HG02642 (cell line): ENCODE measurements around the gene PDLIM4.

ENCODE experiments used
- ATAC-seq: cut with Tn5 transposase; IDR thresholded peaks from one replicate; pipeline ENCODE4 v1.9.1; 2021; ENCODE audit warnings: mild to moderate bottlenecking; ENCODE audit not compliant: unreplicated experiment, poor library complexity

PDLIM4 gene

GRCh38 chr5:132265336-132266030 lies 8.0 kb downstream of the PDLIM4 start:
- ATAC-seq = no peak

GRCh38 chr5:132266031-132266835 lies 8.7 kb downstream of the PDLIM4 start:
- ATAC-seq = no peak

- ATAC-seq = no peak
Observed at GRCh38 chr5:132266836-132267160, 9.3 kb downstream of the PDLIM4 start.

- no peak for ATAC-seq
Observed at GRCh38 chr5:132267166-132267739, 9.8 kb downstream of the PDLIM4 start.

- peak; percentile 13 for ATAC-seq
Observed at GRCh38 chr5:132267931-132268768, 10.7 kb downstream of the PDLIM4 start.

GRCh38 chr5:132268769-132269551 lies 11.5 kb downstream of the PDLIM4 start:
- ATAC-seq = peak; percentile 73

- no peak for ATAC-seq
Observed at GRCh38 chr5:132269635-132270334, 12.3 kb downstream of the PDLIM4 start.

- no peak for ATAC-seq
Observed at GRCh38 chr5:132270335-132270665, 12.8 kb downstream of the PDLIM4 start.

DNA sequence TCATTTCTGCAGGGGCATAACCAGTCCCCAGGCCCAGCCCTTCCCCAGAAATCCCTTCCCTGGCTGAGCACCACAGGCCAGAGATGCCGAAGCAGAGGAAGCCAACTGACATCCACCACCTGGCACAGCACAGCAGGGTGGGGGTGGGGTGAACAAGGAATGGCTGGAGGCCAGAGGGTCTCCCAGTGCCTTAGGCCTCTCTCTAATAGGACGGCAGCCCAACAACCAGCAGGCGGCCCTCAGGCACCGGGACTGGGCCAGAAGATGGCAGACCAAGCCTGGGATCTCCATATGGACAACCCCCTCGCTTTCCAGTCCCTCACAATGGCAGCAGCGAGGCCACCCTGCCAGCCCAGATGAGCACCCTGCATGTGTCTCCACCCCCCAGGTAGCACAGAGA lies 13.2 kb downstream of the PDLIM4 start:
- ATAC-seq = no peak

DNA sequence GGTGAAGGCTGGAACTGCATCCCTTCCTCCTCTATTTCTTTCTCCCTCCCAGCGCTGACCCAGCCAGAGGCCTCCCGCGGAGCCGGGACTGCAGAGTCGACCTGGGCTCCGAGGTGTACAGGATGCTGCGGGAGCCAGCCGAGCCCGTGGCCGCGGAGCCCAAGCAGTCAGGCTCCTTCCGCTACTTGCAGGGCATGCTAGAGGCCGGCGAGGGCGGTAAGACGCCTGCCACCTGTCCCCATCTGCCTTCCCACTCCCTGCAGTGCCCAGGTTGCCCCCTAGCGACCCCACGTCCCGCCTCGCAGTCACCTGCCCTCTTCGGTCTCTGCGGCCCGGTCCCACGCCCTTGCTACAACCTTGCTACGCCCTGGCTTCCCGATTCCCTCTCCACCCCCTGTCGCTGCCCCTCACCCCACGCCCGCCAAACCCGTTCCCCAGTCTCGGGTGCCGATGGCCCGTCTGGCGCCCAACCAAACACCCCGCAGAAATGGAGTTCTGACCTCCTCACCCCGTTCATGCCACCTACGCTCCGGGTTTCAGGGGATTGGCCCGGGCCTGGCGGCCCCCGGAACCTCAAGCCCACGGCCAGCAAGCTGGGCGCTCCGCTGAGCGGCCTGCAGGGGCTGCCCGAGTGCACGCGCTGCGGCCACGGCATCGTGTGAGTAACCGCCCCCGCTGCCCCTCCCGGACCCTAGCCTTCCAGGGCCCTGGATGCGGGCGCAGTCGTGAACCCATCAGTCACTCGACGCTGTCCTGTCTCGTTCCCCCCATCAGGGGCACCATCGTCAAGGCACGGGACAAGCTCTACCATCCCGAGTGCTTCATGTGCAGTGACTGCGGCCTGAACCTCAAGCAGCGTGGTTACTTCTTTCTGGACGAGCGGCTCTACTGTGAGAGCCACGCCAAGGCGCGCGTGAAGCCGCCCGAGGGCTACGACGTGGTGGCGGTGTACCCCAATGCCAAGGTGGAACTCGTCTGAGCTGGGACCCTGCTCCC lies 14.1 kb downstream of the PDLIM4 start:
- no peak for ATAC-seq

DNA sequence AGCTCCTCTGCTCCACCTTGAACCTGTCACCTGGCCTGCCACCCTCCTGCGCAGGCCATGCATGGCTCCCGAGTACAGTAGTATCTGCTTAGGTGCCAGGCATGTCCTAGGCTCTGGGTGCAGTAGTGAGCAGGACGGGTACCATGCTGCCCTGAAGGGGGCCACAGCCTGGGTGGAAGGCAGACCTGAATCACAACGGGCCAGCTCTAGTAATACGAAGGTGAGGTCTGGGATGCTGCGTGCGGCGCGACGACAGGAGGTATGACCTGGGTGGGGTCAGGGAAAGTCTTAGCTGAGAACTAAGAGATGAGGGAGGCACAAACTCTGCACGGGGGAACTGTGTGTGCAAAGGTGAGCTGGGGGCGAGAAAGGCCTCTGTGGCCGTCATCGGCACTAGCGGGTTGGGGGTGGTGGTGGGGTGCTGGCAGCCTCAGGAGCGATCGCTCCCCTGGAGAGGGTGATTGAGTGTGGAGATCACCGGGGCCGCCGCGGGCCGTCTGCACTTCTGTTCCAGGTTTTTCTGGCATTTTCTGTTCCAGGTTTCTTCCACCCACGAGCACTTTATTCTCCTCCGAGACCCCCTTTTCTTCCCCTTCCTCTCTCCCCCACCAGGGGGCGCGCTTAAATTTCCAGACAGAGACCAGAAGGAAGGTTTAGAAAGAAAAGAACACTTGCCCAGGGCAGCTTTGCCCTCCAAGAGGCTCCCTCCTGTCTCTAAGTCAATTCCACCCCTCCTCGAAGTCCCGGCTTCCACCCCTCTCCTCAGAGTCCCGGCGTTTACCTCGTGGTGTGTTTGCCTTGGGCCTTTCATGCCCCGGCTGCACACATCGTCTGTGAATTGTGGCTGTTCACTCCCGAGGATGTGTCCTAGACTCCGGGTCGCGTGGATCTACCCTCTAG lies 15.1 kb downstream of the PDLIM4 start:
- ATAC-seq = no peak

GRCh38 chr5:132273631-132274030 lies 16.1 kb downstream of the PDLIM4 start:
- no peak for ATAC-seq

- ATAC-seq = no peak
Observed at GRCh38 chr5:132274050-132274792, 16.7 kb downstream of the PDLIM4 start.

DNA sequence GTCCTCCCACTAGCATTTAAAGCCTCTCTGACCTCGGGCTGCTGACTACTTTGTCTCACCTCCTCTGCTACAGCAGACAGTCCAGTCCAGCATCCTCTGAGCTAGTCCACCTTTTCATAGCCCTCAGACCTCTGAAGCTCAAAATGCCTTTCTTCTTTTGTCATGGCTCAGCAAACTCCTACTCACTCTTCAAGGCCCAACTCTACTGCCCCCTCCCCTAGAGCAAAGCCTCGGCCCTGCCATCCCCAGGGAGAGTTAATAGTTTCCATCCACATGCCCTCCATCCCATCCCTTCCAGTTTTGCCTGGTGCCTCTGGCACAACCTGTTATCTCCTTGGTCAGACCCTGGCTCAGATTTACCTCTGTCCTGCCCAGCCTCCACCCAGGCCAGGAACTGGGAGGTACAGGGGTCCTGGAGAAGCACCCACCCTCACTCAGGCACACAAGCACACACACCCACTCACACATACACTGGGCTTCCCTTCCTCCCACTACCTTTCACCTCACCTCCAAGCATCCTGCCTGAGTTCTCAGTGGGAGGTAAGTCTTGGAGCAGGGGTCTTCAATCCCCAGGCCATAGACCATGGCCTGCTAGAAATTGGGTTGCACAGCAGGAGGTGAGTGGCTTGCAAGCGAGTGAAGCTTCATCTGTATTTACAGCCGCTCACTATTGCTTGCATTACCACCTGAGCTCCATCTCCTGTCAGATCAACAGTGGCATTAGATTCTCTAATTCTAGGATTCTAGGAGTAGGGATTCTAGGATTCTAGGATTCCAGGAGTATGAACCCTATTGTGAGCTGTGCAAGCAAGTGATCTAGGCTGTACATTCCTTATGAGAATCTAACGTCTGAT lies 18.1 kb downstream of the PDLIM4 start:
- no peak for ATAC-seq

DNA sequence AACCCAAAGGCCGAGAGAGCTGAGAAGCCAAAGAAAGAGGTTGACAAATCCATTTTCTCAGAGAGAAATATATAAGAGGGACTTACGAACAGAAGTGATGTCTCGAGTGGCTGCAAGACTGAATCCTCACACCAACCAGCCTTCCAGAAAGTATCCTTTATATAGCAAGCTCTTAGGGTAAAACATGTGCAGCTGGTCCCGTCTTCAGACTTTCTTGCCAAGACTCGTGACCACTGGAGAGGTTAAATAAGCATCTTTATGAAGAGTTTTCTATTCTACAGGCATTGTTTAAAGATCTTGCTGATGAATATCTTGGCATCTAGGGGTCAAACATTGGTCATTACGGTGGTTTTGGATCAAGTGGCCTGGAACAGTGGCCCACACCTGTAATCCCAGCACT lies 19.8 kb downstream of the PDLIM4 start:
- ATAC-seq = no peak
